ENCODE results near the gene PMS1.

GRCh38 chr2:189799531-189799930 is 15.3 kb downstream of the PMS1 start:
- TF ChIP-seq CTCF (IDR thresholded peaks at IDR 0.05; ENCODE audit: low read depth, low read length): no peak
- no peak for TF ChIP-seq EZH2phosphoT487 (IDR thresholded peaks at IDR 0.05; ENCODE audit: low read depth)

Data from OCI-LY3 (cell line).